SK-N-MC (cell line): ENCODE data around the gene GPR22.

Source experiments
- EZH2 ChIP-seq: fragments of 200-600 bp; sonication (generic); IDR thresholded peaks from one replicate; pipeline ENCODE4 v1.6.1; 2017; ENCODE audit warnings: antibody characterized with exemption
- POLR2AphosphoS5 ChIP-seq: IDR thresholded peaks from 2 replicates; pipeline ENCODE4 v1.6.1; 2012; ENCODE audit warnings: mild to moderate bottlenecking, low read depth, low read length, borderline replicate concordance

- TF ChIP-seq POLR2AphosphoS5 (no peak), EZH2 (no peak)
Observed at GRCh38 chr7:107468824-107469223, 1.0 kb upstream of the GPR22 start.
